ENCODE results near the gene SLC25A39. TPM values are rescaled to one million over a fixed set of nuclear protein-coding genes. Genes with fewer than 3 reads are reported as not detected.

SLC25A39 gene
- total and polyA plus RNA-seq, 2 of the 4 experiments (the other 2 are of a cell fraction): 49.1 to 99.7 TPM

DNA sequence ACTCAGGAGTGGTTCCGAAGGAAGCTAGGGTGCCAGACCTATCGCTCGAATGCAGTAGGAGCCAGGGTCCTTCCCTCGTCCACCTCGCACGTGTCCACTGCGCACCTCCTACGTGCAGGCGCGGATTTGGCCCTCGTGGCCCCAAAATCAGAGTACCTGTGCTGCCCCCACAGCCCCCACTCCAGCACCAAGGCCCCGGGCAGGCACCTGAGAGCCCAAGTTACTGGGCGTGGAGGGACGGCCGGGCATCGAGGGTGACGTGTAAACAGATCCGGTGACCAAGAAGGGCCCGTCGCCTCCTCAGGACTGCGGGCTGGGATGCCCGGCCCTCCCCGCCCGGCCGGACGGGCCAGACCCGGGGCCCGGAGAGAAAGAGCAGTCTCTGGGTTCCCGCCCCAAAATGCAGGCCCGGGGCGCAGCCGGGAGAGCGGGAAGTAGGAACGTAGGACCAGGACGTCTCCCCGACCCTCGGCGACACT, 492 bp downstream of the SLC25A39 start (continued):
- TF ChIP-seq CEBPB (IDR thresholded peaks at IDR 0.05; ENCODE audit: low read depth, low read length): no peak

DNA sequence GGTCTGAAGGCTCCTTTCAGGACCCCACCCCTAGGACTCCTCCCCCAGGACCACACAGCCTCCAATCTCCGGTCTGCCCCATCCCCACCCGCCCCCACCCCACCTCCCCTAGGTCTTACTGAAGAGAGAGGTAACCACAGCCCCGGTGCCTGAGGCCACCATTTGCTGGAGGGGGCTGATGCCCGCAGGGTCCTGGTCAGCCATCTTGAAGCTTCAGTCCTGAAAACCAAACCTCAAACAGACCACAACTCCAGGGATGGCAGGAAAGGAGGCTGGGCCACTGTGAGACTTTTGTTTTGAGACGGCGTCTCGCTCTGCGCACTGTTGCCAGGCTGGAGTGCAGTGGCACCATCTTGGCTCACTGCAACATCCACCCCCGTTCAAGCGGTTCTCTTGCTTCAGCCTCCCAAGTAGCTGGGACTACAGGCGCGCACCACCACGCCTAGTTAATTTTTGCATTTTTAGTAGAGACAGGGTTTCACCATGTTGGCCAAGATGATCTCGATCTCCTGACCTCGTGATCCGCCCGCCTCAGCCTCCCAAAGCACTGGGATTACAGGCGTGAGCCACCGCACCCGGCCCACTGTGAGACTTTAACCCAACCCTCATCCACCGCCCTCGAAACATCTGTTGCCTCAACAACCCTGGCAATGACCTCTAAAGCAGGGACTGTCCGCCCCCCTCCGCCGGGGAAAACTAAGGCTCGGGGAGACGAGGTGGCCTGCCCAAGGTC, 1.1 kb downstream of the SLC25A39 start:
- H3K27me3 ChIP-seq (ENCODE audit: control insufficient read depth, insufficient read depth, low read length): no peaks in the 10 kb centered on the region
- ATAC-seq (ENCODE audit: low read depth) (no peak), DNase-seq (no peak)
- no peaks in the 10 kb centered on the region for H3K9me3 ChIP-seq (ENCODE audit: control insufficient read depth, insufficient read depth, low read length)
- H3K18ac ChIP-seq (ENCODE audit: low read depth, low read length): no peak overlapping the region
- ChIA-PET CTCF (no interaction called here), POLR2A (ENCODE audit: unreplicated experiment) (no interaction called here)
- no peak overlapping the region; a peak in 1 of 4 replicates for H4K8ac ChIP-seq (ENCODE audit: low read depth in 2 of 2, low read length in 2 of 2)
- peak overlapping the region; percentile 70 for H3K9ac ChIP-seq (ENCODE audit: low read depth, low read length)
- in situ Hi-C loops (cut with MboI; ENCODE audit: low sequenced_read_pairs) (no loop called here), intact Hi-C loops (cut with micrococcal nuclease) (loop anchor here (1.0 kb wide), 1 partner anchor 101 kb away; no protein-coding TSS in a partner anchor), dilution Hi-C loops (cut with HindIII; ENCODE audit: low sequenced_read_pairs, unreplicated experiment) (no loop called here)
- no peak overlapping the region for H2BK15ac ChIP-seq (ENCODE audit: low read depth, low read length)
- WGBS, 2 experiments (ENCODE audit: extremely low coverage in 2 of 2, insufficient read length in 1 of 2): 17% methylated on average over 6 of the region's 27 CpGs; no CpG with 5 or more reads in 1 of the 2 experiments
- H4K20me1 ChIP-seq (ENCODE audit: insufficient read depth, low read length): peaks cover 7% of the 10 kb centered on the region
- H3K4me3 ChIP-seq (ENCODE audit: insufficient read depth, low read depth, low read length): peak overlapping the region; percentile 88
- peaks cover 9% of the 10 kb centered on the region for H3K9me1 ChIP-seq (ENCODE audit: insufficient read depth, low read length)
- no peak overlapping the region for H2BK20ac ChIP-seq (ENCODE audit: low read depth, low read length)
- peaks cover 24% of the 10 kb centered on the region for H3K36me3 ChIP-seq (ENCODE audit: control insufficient read depth, insufficient read depth, low read length)
- no peak overlapping the region for H3K56ac ChIP-seq (ENCODE audit: extremely low read depth, insufficient read depth, low read length)
- no peak overlapping the region; the same call in 1 of the 2 replicates for H3K27ac ChIP-seq (ENCODE audit: insufficient read depth, low read length)
- H2AFZ ChIP-seq (replicated peaks; ENCODE audit: low read length, poor library complexity): peak overlapping the region; percentile 97
- no peak overlapping the region for H2BK120ac ChIP-seq (ENCODE audit: low read depth, low read length)
- H2AK5ac ChIP-seq (ENCODE audit: low read depth, low read length): peak overlapping the region; percentile 84
- peaks cover 9% of the 10 kb centered on the region for H3K4me1 ChIP-seq (ENCODE audit: control insufficient read depth, insufficient read depth, low read length)
- TF ChIP-seq BHLHE40 (IDR thresholded peaks at IDR 0.05; ENCODE audit: low read depth, low read length): no peak
- TF ChIP-seq MAZ (IDR thresholded peaks at IDR 0.05; ENCODE audit: borderline replicate concordance, low read depth, low read length): no peak
- no peak for TF ChIP-seq CEBPB (IDR thresholded peaks at IDR 0.05; ENCODE audit: low read depth, low read length)
- TF ChIP-seq FOS (IDR thresholded peaks at IDR 0.05; ENCODE audit: low read depth, low read length): no peak
- TF ChIP-seq RCOR1 (IDR thresholded peaks at IDR 0.05; ENCODE audit: insufficient replicate concordance, low read length): no peak
- no peak for TF ChIP-seq ELK1 (IDR thresholded peaks at IDR 0.05; ENCODE audit: borderline replicate concordance, low read depth, low read length)
- no peak for TF ChIP-seq SMC3 (IDR thresholded peaks at IDR 0.05; ENCODE audit: low read depth, low read length)
- TF ChIP-seq CTCF (conservative IDR thresholded peaks at IDR 0.05; ENCODE audit: low read depth, low read length): no peak
- TF ChIP-seq POLR2A (IDR thresholded peaks at IDR 0.05; ENCODE audit: low read depth, low read length): no peak
- TF ChIP-seq CHD1 (IDR thresholded peaks at IDR 0.05; ENCODE audit: low read depth, low read length): no peak
- TF ChIP-seq MXI1 (IDR thresholded peaks at IDR 0.05; ENCODE audit: borderline replicate concordance, low read depth, low read length): no peak
- H2AK9ac ChIP-seq (replicated peaks; ENCODE audit: low read depth, low read length, poor library complexity): peak overlapping the region; percentile 98
- no peak overlapping the region; the same call in 1 of the 2 replicates for H4K91ac ChIP-seq (ENCODE audit: insufficient read depth, low read depth, low read length)
- no TSS peak for BruUV-seq (replicated peaks)
- no peak overlapping the region; the same call in 1 of the 2 replicates for H3K4ac ChIP-seq (ENCODE audit: low read depth, low read length)
- H3K4me2 ChIP-seq (ENCODE audit: low read depth, low read length): peak overlapping the region; percentile 96
- H3K23ac ChIP-seq (ENCODE audit: low read depth, low read length): peak overlapping the region; percentile 85; the same call in 1 of the 2 replicates
- no peak overlapping the region for H2BK5ac ChIP-seq (ENCODE audit: low read depth, low read length, poor library complexity, severe bottlenecking)
- peaks cover 5 to 19% of the 10 kb centered on the region in 2 experiments; a peak in 3 of 4 replicates for H3K79me1 ChIP-seq (ENCODE audit: low read depth in 1 of 2, low read length in 2 of 2)
- H3K14ac ChIP-seq (replicated peaks; ENCODE audit: low read depth, low read length): peak overlapping the region; percentile 15
- H4K5ac ChIP-seq (ENCODE audit: low read depth, low read length): no peak overlapping the region

Measured in IMR-90 (cell line).